ENCODE measurements around the gene TBCEL.
"Not testable (repeated sequence)": the region's sequence is repeated elsewhere in the genome, so short reads cannot be mapped to it uniquely, and the experiment has no call there.

TBCEL gene

GRCh38 chr11:121029153-121029552 is 5.3 kb downstream of the TBCEL start:
- DNase-seq (ENCODE audit: low read depth, low spot score): no peak

GRCh38 chr11:121029813-121030445 is 6.0 kb downstream of the TBCEL start:
- DNase-seq (ENCODE audit: low read depth, low spot score): no peak

GRCh38 chr11:121031167-121031566 is 7.3 kb downstream of the TBCEL start:
- DNase-seq (ENCODE audit: low read depth, low spot score): no peak

GRCh38 chr11:121031648-121032047 is 7.7 kb downstream of the TBCEL start:
- not testable (repeated sequence) for DNase-seq (ENCODE audit: low read depth, low spot score)

GRCh38 chr11:121032546-121032945 is 8.6 kb downstream of the TBCEL start:
- no peak for DNase-seq (ENCODE audit: low read depth, low spot score)

- DNase-seq (ENCODE audit: low read depth, low spot score): no peak
Observed at GRCh38 chr11:121033635-121034034, 9.7 kb downstream of the TBCEL start.

- DNase-seq (ENCODE audit: low read depth, low spot score): no peak
Observed at GRCh38 chr11:121035169-121035755, 11.4 kb downstream of the TBCEL start.

GRCh38 chr11:121035780-121036179 is 11.9 kb downstream of the TBCEL start:
- DNase-seq (ENCODE audit: low read depth, low spot score): no peak

- DNase-seq (ENCODE audit: low read depth, low spot score): no peak
Observed at GRCh38 chr11:121037016-121037415, 13.1 kb downstream of the TBCEL start.

- no peak for DNase-seq (ENCODE audit: low read depth, low spot score)
Observed at GRCh38 chr11:121038648-121039409, 14.9 kb downstream of the TBCEL start.

- DNase-seq (ENCODE audit: low read depth, low spot score): no peak
Observed at GRCh38 chr11:121039971-121040613, 16.2 kb downstream of the TBCEL start.

GRCh38 chr11:121040614-121041002 is 16.7 kb downstream of the TBCEL start:
- no peak for DNase-seq (ENCODE audit: low read depth, low spot score)

- DNase-seq (ENCODE audit: low read depth, low spot score): no peak
Observed at GRCh38 chr11:121041072-121041471, 17.2 kb downstream of the TBCEL start.

GRCh38 chr11:121042296-121042695 is 18.4 kb downstream of the TBCEL start:
- DNase-seq (ENCODE audit: low read depth, low spot score): no peak

GRCh38 chr11:121047926-121048325 is 24.0 kb downstream of the TBCEL start:
- no peak for DNase-seq (ENCODE audit: low read depth, low spot score)

- no peak for DNase-seq (ENCODE audit: low read depth, low spot score)
Observed at GRCh38 chr11:121048464-121049233, 24.7 kb downstream of the TBCEL start.

GRCh38 chr11:121053244-121053643 is 29.3 kb downstream of the TBCEL start:
- no peak for DNase-seq (ENCODE audit: low read depth, low spot score)

- DNase-seq (ENCODE audit: low read depth, low spot score): no peak
Observed at GRCh38 chr11:121054266-121054665, 30.4 kb downstream of the TBCEL start.

- no peak for DNase-seq (ENCODE audit: low read depth, low spot score)
Observed at GRCh38 chr11:121055076-121055475, 31.2 kb downstream of the TBCEL start.

- no peak for DNase-seq (ENCODE audit: low read depth, low spot score)
Observed at GRCh38 chr11:121057922-121058321, 34.0 kb downstream of the TBCEL start.

- DNase-seq (ENCODE audit: low read depth, low spot score): no peak
Observed at GRCh38 chr11:121058941-121059340, 35.0 kb downstream of the TBCEL start.

GRCh38 chr11:121059605-121060004 is 35.7 kb downstream of the TBCEL start:
- no peak for DNase-seq (ENCODE audit: low read depth, low spot score)

Measured in iPS DF 19.7 (cell line).